ENCODE measurements around the gene ZNF862.

- TF ChIP-seq POLR2AphosphoS5 (IDR thresholded peaks at IDR 0.05; ENCODE audit: low read depth) = no peak
- no peak for TF ChIP-seq CREB1 (CRISPR knock-in tag; IDR thresholded peaks at IDR 0.05; ENCODE audit: low read depth)
- no peak for TF ChIP-seq CTCF (conservative IDR thresholded peaks at IDR 0.05; ENCODE audit: low read depth in 2 of 2)
- TF ChIP-seq STAT1 (IDR thresholded peaks at IDR 0.05; ENCODE audit: unreplicated experiment) = no peak
- no peak for TF ChIP-seq EZH2phosphoT487 (IDR thresholded peaks at IDR 0.05; ENCODE audit: unreplicated experiment)
- TF ChIP-seq ETS1 (IDR thresholded peaks at IDR 0.05) = no peak
- TF ChIP-seq EZH2 (IDR thresholded peaks at IDR 0.05; ENCODE audit: low read depth, unreplicated experiment) = no peak
- no peak for TF ChIP-seq REST (IDR thresholded peaks at IDR 0.05; ENCODE audit: unreplicated experiment)
- no peak for TF ChIP-seq JUNB (IDR thresholded peaks at IDR 0.05; ENCODE audit: unreplicated experiment)
- TF ChIP-seq ZNF114 (CRISPR knock-in tag; IDR thresholded peaks at IDR 0.05) = no peak
- TF ChIP-seq ZNF331 (CRISPR knock-in tag; IDR thresholded peaks at IDR 0.05; ENCODE audit: low read depth) = no peak
These were observed 481 bp upstream of the ZNF862 start for GRCh38 chr7:149837564-149838223.
